ENCODE measurements around the gene SRSF6.
"Not testable (repeated sequence)": the region's sequence is repeated elsewhere in the genome, so short reads cannot be mapped to it uniquely, and the experiment has no call there.

SRSF6 gene

DNA sequence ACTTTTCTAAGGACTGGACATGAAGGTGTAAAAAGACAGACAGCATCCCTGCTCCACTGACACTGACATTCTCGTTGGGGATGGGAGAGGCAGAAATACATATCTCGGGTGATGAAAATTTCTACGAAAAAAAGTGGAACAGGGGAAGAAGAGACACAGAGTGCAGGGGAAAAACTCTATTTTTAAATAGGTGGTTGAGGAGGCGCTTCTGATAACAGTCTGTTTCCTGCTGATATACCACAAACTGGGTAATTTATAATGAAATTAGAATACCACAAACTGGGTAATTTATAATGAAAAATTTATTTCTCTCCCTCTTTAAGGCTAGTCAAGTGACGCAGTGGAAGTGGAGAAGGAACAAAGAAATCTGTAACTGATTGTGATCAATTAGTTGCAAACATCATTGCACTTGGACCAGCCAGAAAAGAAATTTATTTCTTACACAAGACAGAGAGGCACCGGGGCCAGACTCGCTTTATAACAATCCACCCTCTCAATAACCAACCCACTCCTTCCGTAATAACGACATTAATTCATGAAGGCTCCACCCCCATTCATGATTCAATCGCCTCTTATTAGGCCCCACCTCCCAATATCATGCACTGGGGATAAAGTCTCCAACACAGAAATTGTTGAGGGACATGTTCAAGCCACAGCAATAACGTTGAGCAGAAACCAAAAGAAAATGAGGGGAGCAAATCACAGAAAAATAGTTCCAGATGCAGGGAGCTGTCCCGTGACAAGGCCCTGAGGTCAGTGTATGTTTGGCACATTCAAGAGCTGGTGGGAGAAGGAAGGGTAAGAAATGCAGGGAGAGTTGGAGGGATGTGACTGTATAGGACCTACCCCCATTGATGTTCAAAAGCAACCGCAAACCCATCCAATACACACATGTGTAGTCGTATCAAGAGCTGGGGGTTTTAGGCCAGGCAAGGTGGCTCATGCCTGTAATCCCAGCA is 6.6 kb upstream of the SRSF6 start:
- DNase-seq = no peak

DNA sequence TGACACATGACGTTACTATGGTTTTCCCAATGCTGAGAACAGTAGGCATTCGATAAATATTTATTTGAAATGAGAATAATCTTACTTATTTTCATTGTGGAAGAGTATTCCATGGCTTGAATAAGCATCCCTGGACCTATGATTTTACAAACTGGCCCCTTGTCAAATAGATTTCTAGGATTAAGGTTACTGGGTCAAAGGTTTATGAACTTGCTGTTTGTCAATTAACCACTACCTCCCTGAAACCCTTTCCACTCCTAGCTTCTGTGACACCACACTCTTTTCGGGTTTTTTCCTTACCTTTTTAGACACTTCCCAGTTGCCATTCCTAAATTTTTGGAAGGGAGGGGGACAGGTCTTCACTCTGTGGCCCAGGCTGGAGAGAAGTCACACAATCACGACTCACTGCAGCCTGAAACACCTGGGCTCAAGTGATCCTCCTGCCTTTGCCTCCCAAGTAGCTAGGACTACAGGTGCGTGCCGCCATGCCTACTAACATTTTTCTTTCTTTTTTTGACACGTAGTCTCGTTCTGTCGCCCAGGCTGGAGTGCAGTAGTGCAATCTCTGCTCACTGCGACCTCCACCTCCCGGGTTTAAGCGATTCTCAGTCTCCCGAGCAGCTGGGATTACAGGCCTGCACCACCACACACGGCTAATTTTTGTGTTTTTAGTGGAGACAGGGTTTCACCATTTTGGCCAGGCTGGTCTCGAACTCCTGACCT is 5.1 kb upstream of the SRSF6 start:
- no peak for DNase-seq

DNA sequence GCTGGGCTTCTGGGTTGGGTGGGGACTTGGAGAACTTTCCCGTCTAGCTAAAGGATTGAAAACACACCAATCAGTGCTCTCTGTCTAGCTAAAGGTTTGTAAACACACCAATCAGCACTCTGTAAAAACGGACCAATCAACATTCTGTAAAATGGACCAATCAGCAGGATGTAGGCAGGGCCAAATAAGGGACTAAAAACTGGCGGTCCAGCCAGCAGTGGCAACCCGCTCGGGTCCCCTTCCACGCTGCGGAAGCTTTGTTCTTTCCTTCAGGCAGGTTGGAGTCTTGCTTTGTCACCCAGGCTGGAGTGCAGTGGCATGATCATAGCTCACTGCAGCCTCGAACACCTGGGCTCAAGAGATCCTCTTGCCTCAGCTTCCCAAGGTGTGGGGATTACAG is 1.4 kb upstream of the SRSF6 start:
- not testable (repeated sequence) for DNase-seq

DNA sequence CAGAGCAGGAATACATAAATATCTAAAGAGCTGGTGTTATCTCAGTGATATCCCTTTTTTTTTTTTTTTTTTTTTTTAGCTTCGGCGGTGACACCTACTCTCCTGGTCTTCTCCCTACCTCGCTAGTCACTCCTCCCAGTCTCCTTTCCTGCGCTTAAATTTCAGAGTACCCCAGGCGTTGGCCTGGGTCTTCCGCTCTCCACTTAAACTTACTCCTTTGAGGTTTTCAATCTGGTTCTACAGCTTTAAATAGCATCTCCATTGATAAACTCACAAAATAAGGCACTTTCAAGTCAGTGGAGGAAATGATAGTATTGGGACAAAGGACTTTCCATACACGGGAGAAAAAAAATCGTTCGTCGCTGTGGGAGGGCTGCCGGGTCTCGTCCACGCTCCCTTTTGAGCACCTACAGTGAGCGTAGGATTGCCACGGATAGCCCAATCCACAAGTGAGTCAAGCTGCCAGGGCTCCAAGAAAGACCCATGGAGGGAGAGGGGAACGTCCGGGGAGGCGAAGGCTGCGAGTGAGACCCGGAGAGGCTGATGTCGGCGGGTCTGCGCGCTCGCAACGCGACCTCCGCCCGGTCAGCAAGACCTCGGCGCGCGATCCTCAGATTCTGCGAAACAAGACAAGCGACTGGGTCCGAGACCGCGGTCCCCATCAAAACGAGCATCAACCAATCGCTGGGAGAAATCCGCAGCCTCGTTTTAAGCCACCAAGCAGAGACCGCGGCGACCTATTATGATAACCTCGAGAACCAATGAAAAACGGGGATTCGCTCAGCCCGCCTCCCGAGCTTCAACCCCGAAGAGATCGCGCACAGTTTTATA is 672 bp upstream of the SRSF6 start:
- DNase-seq = peak; percentile 92

DNA sequence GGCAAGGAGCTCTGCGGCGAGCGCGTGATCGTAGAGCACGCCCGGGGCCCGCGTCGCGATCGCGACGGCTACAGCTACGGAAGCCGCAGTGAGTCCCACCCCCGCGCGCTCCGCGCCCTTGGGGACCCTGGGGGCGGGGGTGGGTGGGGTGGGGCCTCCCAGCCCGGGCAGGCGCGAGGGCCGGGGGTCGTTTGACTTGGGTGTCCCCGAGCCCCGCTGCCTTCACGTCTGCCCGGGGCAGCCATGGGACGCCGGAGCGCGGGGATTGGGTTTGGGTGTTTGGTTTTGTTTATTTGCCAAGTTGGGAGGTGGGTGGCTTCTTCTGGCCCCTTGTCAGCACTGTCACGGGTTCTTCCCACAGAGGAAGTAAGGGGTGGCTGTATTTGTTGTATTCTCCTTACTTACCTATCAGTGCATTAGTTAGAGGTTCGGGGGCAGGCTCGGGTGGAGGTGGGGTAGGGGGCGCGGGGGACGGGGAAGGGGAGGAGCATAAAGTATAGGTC is 777 bp downstream of the SRSF6 start:
- DNase-seq = no peak

DNA sequence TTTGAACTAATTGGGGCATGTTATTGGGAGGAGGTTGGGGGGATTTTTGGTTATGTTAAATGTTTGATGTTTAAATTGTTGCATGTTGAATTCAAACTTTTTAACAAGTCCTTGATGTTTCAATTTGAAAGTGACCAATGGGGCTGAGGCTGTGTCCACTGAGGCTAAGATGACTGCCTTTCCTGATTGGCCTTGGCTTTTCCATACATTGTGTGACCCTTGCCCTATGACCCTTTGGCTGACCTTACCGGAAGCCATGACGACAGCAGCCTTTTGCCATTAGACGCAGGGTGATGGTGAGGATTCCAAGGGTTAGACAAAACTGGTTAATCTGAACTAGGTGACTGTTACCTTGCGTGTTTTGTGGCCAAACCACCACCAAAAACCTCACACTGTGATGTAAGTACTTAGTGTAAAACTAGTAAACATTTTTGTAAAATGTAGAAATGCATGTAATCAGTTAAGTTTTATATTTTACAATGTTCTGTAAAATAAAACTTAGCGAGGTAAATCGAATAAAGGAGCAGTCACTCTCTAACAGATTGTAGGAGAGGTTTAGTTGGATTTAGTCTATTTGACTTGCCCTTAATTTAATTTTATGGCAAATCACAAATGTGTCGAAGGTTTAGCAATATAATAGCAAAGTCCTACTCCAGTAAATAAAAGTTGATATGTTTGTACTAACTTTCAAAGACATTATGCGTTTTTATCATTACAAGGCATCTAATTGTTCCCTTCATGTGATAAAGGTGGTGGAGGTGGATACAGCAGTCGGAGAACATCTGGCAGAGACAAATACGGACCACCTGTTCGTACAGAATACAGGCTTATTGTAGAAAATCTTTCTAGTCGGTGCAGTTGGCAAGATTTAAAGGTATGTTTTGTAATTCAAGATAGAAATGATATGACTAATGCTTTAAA is 1.6 kb downstream of the SRSF6 start:
- DNase-seq = no peak

DNA sequence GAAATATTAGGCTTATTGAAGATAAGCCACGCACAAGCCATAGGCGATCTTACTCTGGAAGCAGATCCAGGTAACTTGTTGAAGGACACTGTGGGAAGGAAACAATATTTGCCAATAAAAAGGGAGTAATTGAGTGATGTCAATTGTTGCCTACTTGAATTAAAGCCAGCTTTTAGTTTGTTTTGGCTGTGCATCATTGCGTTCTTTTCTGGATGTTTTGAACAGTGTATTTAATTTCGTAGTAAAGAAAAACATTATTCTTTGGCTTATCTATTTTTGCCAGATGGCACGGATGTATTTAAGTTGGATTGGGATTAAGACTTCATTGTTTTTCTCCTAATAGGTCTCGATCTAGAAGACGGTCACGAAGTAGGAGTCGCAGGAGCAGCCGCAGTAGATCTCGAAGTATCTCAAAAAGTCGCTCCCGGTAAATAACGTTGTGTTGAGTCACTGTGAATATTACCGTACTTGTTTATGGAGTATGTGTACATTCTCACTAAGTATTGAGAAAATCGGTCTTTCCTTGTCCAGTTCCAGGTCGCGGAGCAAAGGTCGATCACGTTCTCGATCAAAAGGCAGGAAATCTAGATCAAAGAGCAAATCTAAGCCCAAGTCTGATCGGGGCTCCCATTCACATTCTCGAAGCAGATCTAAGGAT is 2.6 kb downstream of the SRSF6 start:
- DNase-seq = no peak

DNA sequence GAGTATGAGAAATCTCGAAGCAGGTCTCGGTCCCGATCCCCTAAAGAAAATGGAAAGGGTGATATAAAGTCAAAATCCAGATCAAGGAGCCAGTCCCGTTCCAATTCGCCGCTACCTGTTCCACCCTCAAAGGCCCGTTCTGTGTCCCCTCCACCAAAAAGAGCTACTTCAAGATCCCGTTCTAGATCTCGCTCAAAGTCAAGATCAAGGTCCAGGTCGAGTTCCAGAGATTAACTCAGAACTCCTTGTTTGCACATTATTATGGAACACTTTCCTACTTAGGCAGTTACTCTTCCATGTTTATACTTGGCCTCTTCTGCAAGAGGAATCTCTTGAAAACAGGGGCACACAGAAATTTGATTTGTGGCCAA is 3.1 kb downstream of the SRSF6 start:
- no peak for DNase-seq

DNA sequence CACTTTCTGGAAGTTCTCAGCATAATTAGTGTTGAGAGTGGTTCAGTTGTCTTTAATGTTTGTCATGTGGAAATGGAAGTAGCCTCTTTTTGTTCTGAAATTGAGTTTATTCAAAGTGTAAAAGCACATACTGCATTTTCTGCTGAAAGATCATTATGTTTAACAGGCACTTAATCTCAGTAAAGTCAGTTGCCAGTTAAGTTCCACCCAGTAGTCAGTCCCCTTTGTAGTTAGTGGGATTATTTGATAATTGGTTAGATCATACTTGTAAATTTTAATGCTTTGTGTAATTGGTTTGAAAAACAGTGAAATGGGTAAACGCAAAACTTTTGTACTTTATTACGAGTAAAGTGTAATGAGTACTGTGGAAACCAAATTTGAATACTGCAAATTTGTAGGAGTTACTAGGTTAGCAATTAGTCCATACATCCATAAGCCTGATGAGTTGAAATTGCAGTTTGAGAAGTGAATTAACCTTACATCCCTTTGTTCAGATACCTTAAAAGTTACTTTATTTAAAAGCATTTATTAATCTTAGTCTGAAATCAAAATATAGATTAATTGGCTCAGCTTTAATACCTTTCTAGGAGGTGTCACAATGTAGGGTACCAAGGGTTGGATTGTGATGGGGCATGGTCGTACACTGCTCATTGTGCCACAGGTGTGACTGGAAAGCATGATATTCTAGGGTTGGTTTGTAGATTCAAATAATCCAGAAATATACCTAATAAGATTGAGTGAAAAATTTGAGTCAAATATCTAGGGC is 4.4 kb downstream of the SRSF6 start:
- no peak for DNase-seq

DNA sequence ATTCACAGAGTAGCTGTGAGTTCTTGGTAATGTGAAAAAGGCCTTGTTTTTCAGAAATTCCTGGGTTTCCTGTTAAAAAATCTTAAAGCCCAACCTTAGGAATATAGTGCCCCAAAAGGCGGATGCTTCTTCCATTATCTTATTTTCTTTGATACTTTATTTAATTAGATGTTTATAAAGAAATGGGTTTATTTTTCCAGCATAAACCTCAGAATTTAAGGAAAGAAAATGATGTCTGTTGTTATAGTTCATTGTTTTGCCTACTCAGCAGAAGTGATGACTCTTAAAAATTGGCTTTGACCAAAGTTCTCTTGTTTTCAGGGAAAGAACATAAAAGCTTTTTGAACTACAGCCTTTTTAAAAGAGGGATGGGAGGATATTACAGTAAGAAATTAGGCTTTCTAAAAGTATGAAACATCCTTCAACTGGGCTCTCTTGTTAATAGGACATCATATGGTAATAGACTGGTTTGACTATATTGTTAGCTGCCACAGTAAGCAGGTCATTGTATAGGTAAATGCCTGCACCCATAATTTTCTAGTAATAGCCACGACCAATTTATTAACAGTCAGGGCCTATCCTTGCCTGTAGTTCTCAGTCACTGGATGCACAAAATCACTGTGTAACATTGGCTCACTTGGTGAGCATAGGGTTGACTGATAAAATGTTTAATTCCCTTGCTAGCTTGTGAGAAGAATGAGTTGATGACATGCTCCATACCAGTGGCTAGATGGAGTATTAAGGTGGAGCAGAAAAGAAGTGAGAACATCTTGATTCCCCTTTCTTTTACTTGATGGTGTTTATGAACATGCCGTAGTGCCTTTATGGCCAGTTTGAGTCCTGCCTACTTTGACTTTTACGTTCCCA is 5.2 kb downstream of the SRSF6 start:
- DNase-seq = no peak

DNA sequence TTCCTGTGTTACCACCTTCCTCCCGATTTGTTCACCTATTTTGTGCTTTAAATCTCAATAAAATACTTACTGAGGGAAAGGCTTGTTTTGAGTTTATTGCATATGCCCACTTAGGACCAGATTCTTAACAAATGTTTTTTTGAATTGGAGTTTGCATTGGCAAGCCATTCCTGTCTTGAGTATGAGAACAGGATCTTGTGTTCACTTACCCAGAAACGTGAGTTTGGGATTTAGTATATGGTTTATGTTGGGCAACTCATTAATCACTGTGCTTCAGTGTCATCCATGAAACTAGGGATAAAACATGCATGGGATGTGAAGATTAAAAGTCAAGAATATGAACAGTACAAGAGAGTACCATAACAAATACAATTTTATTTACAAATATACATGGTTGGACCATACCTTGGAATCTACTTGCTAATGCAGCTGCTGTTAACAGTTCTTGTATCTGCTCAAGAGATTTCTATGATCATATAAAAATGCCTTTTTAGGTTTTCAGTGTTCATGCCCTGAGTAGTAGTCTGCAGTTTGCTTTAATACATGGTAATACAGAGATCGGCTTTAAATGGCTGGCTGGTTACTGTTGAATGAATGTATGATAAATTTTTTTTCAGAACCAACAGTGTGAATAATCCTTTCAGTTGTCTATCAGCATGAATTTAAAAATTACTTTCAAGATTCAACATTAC is 6.0 kb downstream of the SRSF6 start:
- no peak for DNase-seq

DNA sequence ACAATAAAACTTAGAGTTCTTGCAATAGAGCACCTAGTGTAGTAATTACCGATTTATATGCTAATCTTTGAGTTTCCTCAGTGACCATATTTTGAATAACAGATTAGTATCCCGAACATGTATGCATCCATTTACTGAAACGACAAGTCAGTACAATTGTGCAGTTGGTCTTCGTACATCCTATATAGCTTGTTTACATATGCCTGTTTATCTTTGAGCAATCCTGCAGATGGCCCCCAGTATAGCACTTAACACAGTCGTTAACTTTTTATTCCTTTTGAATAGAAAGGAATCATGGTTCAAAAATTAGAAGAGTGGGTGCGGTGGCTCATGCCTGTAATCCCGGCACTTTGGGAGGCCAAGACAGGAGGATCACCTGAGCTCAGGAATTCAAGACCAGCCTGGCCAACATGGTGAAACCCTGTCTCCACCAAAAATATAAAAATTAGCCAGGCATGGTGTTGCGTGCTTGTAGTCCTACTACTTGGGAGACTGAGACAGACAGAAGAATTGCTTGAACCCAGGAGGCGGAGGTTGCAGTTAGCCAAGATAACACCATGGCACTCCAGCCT is 6.6 kb downstream of the SRSF6 start:
- no peak for DNase-seq

DNA sequence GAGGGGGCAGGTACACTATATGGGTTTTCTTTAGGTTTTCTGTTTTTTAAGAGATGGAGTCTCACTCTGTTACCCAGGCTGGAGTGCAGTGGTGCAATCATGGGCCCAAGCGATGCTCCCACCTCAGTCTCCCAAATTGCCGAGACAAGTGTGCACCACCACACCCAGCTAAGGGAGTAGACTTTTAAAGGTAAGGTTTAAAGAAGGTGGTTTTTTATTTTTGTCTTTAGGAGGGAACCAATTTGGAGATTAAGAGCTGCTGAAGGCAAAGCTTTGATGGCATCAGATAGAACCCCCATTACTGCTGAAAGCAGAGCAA is 7.9 kb downstream of the SRSF6 start:
- DNase-seq = no peak

DNA sequence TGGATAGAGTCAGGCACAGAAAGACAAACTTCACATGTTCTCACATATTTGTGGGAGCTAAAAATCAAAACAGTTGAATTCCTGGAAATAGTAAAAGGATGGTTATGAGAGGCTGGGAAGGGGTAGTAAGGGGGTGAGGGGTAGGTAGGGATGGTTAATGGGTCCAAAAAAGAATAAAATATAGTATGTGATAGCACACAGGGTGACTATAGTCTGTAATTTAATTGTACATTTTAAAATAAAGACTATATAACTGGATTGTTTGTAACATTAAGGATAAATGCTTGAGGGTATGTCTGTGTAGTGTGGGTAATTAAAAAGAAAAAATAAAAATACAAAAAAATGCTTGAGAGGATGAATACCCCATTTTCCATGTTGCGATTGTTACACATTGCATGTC is 9.9 kb downstream of the SRSF6 start:
- DNase-seq = no peak

DNA sequence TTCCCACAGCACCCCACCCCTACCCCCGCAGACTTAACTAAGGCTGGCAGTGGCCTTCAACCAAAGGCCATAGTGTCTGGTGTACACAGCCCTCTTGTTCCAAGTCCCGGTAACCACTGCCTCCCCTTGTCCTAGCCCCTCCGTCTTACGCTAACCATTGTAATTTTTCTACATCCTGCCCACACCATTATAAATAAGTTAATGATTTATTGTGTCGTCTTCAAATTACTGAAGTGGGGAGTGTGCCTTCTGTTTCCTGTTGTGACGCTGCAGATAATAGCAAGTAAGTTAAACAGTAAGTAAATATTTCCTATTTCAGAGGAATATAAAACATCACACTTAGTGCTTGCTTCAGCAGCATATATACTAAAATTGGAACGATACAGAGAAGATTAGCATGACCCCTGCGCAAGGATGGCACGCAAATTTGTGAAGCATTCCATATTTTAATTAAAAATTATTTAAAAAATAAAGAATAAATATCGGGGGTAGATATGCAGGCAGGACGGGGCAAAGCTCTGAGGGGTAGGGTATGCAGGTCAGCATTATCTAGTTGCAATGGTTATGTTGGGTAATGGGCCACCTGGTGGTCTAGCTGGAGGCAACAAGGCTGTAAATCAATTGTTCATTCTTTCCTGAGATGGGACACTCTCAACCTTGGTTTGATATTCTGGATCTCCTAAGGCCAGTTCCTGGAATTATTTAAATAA is 15.1 kb downstream of the SRSF6 start:
- DNase-seq = no peak

DNA sequence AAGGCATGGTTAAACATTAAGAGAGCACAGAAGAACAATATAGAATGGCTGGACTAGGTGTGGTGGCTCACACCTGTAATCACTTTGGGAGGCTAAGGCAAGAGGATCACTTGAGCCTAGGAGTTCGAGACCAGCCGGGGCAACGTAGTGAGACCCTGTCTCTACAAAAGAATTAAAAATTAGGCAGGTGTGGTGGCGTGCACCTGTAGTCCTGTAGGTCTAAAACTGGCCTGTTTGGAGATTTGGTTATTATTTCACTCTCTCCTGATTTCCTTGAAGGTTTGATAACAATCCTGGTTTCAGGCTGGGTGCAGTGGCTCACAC is 15.6 kb downstream of the SRSF6 start:
- DNase-seq = no peak

DNA sequence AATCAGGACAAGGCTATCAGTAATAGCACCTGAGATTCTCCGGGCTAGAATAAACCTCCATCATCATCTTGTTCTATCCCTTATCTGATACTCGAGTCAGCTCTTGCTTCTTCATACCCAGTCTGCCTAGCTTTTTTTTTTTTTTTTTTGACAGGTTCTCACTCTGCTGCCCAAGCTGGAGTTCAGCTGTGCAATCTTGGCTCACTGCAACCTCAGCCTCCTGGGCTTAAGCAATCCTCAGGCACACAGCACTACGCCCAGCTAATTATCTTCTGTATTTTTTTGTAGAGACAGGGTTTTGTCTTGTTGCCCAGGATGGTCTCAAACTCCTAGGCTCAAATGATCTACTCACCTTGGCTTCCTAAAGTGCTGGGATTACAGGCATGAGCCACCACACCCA is 19.5 kb downstream of the SRSF6 start:
- DNase-seq = no peak

DNA sequence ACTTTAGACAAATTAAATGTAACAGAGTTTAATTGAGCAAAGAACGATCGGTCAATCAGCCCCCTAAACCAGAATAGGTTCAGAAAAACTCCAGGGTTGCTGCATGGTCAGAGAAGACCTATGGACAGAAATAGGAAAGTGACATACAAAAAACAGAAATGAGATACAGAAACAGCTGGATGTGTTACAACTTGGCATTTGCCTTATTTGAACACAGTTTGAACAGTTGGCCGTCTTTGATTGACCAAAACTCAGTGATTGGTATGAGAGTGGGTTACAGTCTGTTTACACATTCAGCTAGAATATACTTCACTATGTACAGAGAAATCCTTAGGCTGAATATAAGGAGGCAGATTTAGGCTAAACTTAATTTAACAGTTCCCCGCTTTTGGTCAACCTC is 19.9 kb downstream of the SRSF6 start:
- DNase-seq = no peak
